ENCODE measurements around the gene SORBS2. TPM values are rescaled to one million over a fixed set of nuclear protein-coding genes. Genes with fewer than 3 reads are reported as not detected.

SORBS2 gene
- total and polyA plus RNA-seq, 2 donors (not counting 1 experiment from before 2014, with no cell fraction given), result 0.25 to 0.89 TPM

DNA sequence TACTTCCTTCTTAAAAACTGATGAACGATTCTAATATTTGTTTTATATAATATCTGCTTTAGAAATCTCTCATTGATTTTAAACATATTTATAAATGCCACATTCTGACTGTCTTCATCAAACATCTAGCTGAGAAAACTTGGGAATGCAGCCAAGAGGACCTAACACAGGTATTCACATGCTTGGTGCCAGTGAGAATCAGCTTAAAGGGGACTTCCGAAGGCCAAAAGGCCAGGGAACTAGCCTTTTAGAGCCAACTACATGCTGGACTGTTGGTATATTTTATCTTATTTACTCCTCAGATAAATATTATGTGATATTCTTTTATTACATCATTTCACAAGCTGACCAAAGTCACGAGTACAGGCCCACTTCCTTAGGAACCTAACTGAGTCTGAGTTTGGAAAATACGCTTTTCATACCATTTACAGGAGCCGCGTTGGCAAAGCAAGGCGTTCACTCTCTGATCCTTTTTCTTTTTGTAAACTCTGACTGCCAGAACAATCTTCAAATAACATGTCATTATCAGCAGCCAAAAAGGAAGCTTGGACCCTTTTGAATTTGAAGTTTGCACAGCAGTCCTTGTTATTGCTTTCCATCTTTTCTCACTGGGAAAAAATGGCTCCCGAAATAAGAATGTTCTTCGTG lies 235.6 kb downstream of the SORBS2 start:
- H3K4me2 ChIP-seq (replicated peaks; ENCODE audit: low read depth, low read length, poor library complexity, severe bottlenecking), result no peak overlapping the region
- Mint-ChIP-seq H3K27me3 (peaks cover 20% of the 10 kb centered on the region), H3K4me3 (no peak overlapping the region), H3K4me1 (no peaks in the 10 kb centered on the region), H3K9me3 (ENCODE audit: insufficient read depth) (no peaks in the 10 kb centered on the region), H3K27ac (no peak overlapping the region)
- no peaks in the 10 kb centered on the region for H4K20me1 ChIP-seq (ENCODE audit: control insufficient read depth, insufficient read depth, low read length, poor library complexity, severe bottlenecking)
- no peak overlapping the region for H3K27ac ChIP-seq (ENCODE audit: low read length in 2 of 2)
- intact Hi-C loops (cut with micrococcal nuclease), result no loop called here
- no peaks in the 10 kb centered on the region for H3K4me1 ChIP-seq (ENCODE audit: control insufficient read depth in 2 of 2, insufficient read depth in 2 of 2, low read length in 2 of 2)
- peaks cover 0 to 3% (median 0%) of the 10 kb centered on the region in 3 donors for H3K9me3 ChIP-seq (ENCODE audit: control extremely low read depth in 1 of 3, control insufficient read depth in 2 of 3, insufficient read depth in 1 of 3, low read length in 2 of 3)
- no peak overlapping the region for H2AFZ ChIP-seq (ENCODE audit: insufficient read depth, low read depth, low read length, poor library complexity, severe bottlenecking)
- DNase-seq, result no peak
- no peaks in the 10 kb centered on the region for H3K79me2 ChIP-seq (ENCODE audit: control insufficient read depth, insufficient read depth, low read length)
- no peak overlapping the region for H3K9ac ChIP-seq (ENCODE audit: low read length)
- peaks cover 0 to 8% (median 0%) of the 10 kb centered on the region in 4 experiments for H3K27me3 ChIP-seq (replicated peaks in 1 of 4; ENCODE audit: control extremely low read depth in 1 of 4, control insufficient read depth in 3 of 4, insufficient read depth in 4 of 4, low read length in 3 of 4)
- POLR2A ChIA-PET, result no interaction called here
- ATAC-seq (ENCODE audit: low read depth), result no peak
- H3K4me3 ChIP-seq (ENCODE audit: control extremely low read depth in 1 of 5, extremely low read depth in 1 of 5, insufficient read depth in 1 of 5, low read depth in 2 of 5, low read length in 4 of 5), result no peak overlapping the region
- WGBS (ENCODE audit: insufficient coverage), result 85% methylated on average over 7 of the region's 9 CpGs
- H3K36me3 ChIP-seq (replicated peaks in 1 of 2; ENCODE audit: control extremely low read depth in 1 of 2, control insufficient read depth in 1 of 2, extremely low read depth in 1 of 2, insufficient read depth in 2 of 2, low read length in 1 of 2), result no peaks in the 10 kb centered on the region
- CTCF ChIA-PET, result interaction anchor here (1.3 to 1.9 kb wide), 2 partner anchors 9 to 21 kb away, joined by 3 to 5 read pairs; no protein-coding TSS in a partner anchor
- no peak for TF ChIP-seq EZH2 (IDR thresholded peaks at IDR 0.05; ENCODE audit: borderline replicate concordance, insufficient read depth, low read depth, low read length, poor library complexity, severe bottlenecking)
- TF ChIP-seq, protein P1, sequence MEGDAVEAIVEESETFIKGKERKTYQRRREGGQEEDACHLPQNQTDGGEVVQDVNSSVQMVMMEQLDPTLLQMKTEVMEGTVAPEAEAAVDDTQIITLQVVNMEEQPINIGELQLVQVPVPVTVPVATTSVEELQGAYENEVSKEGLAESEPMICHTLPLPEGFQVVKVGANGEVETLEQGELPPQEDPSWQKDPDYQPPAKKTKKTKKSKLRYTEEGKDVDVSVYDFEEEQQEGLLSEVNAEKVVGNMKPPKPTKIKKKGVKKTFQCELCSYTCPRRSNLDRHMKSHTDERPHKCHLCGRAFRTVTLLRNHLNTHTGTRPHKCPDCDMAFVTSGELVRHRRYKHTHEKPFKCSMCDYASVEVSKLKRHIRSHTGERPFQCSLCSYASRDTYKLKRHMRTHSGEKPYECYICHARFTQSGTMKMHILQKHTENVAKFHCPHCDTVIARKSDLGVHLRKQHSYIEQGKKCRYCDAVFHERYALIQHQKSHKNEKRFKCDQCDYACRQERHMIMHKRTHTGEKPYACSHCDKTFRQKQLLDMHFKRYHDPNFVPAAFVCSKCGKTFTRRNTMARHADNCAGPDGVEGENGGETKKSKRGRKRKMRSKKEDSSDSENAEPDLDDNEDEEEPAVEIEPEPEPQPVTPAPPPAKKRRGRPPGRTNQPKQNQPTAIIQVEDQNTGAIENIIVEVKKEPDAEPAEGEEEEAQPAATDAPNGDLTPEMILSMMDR (IDR thresholded peaks at IDR 0.05), result no peak

DNA sequence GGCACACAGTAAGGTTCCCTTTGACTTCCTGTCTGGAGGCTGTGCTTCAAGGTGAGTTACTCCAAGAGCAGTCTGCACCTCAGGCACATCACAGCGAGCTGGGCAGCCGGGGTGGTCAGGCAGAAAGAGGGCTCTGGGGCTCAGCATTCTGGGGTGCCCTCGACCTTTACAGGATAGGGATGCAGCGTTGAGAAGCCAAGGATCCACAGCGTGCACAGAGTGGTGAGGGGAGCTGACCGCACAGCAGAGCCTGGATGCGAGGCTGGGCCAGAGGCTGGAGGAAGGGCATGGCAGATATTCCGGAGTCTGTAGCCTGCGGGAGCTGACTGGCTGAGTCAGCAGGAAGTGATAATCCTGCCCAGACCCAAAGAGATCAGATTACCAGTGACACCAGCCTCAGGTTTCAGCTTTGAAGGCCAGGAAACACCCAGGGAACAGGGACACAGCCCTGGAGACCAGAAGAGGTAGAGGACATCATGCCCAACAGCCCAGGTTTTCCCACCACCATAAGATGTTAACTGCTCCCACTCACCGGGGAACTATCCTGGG lies 238.3 kb downstream of the SORBS2 start:
- H3K4me3 ChIP-seq (ENCODE audit: control extremely low read depth in 1 of 5, extremely low read depth in 1 of 5, insufficient read depth in 1 of 5, low read depth in 2 of 5, low read length in 4 of 5), result no peak overlapping the region
- Mint-ChIP-seq H3K27me3 (peaks cover 22% of the 10 kb centered on the region), H3K4me1 (no peaks in the 10 kb centered on the region), H3K9me3 (ENCODE audit: insufficient read depth) (no peaks in the 10 kb centered on the region), H3K27ac (no peak overlapping the region), H3K4me3 (no peak overlapping the region)
- intact Hi-C loops (cut with micrococcal nuclease), result no loop called here
- H3K27ac ChIP-seq (ENCODE audit: low read length in 2 of 2), result no peak overlapping the region
- H3K27me3 ChIP-seq (replicated peaks in 1 of 4; ENCODE audit: control extremely low read depth in 1 of 4, control insufficient read depth in 3 of 4, insufficient read depth in 4 of 4, low read length in 3 of 4), result peaks cover 0 to 8% (median 0%) of the 10 kb centered on the region in 4 experiments
- POLR2A ChIA-PET, result no interaction called here
- H3K9me3 ChIP-seq (ENCODE audit: control extremely low read depth in 1 of 3, control insufficient read depth in 2 of 3, insufficient read depth in 1 of 3, low read length in 2 of 3), result no peaks in the 10 kb centered on the region
- no peaks in the 10 kb centered on the region for H3K4me1 ChIP-seq (ENCODE audit: control insufficient read depth in 2 of 2, insufficient read depth in 2 of 2, low read length in 2 of 2)
- no peaks in the 10 kb centered on the region for H3K79me2 ChIP-seq (ENCODE audit: control insufficient read depth, insufficient read depth, low read length)
- TF ChIP-seq, protein P1 (IDR thresholded peaks at IDR 0.05), result no peak
- TF ChIP-seq EZH2 (IDR thresholded peaks at IDR 0.05; ENCODE audit: borderline replicate concordance, insufficient read depth, low read depth, low read length, poor library complexity, severe bottlenecking), result no peak
- DNase-seq, result no peak
- no peak for ATAC-seq (ENCODE audit: low read depth)
- no peaks in the 10 kb centered on the region for H4K20me1 ChIP-seq (ENCODE audit: control insufficient read depth, insufficient read depth, low read length, poor library complexity, severe bottlenecking)
- WGBS (ENCODE audit: insufficient coverage), result 80% methylated on average over 9 of the region's 10 CpGs
- H2AFZ ChIP-seq (ENCODE audit: insufficient read depth, low read depth, low read length, poor library complexity, severe bottlenecking), result no peak overlapping the region
- H3K4me2 ChIP-seq (replicated peaks; ENCODE audit: low read depth, low read length, poor library complexity, severe bottlenecking), result no peak overlapping the region
- CTCF ChIA-PET, result interaction anchor here (1.6 kb wide), 1 partner anchor 9 kb away, joined by 4 read pairs; no protein-coding TSS in a partner anchor
- H3K36me3 ChIP-seq (replicated peaks in 1 of 2; ENCODE audit: control extremely low read depth in 1 of 2, control insufficient read depth in 1 of 2, extremely low read depth in 1 of 2, insufficient read depth in 2 of 2, low read length in 1 of 2), result no peaks in the 10 kb centered on the region
- no peak overlapping the region for H3K9ac ChIP-seq (ENCODE audit: low read length)
